ENCODE measurements around the gene SLC16A3.

DNA sequence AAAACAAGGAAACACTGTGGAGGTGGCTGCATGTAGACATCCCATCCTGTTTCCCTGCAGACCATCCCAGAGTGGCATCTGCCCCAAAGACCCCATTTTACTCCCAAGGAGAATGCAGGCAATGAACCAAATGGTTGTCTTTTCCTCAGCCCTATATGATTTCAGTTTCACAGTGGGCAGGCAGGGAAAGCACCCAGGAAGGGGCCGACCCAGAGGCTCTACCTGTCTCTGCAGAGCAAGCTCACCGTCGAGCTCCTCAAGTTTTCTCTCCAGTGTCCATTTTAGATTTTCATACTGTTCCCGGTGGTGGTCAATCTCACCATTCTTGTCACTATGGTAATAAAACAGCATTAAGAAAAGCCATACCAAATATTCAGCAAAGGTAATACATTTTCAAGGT, 30.8 kb upstream of the SLC16A3 start:
- TF ChIP-seq, protein P1, sequence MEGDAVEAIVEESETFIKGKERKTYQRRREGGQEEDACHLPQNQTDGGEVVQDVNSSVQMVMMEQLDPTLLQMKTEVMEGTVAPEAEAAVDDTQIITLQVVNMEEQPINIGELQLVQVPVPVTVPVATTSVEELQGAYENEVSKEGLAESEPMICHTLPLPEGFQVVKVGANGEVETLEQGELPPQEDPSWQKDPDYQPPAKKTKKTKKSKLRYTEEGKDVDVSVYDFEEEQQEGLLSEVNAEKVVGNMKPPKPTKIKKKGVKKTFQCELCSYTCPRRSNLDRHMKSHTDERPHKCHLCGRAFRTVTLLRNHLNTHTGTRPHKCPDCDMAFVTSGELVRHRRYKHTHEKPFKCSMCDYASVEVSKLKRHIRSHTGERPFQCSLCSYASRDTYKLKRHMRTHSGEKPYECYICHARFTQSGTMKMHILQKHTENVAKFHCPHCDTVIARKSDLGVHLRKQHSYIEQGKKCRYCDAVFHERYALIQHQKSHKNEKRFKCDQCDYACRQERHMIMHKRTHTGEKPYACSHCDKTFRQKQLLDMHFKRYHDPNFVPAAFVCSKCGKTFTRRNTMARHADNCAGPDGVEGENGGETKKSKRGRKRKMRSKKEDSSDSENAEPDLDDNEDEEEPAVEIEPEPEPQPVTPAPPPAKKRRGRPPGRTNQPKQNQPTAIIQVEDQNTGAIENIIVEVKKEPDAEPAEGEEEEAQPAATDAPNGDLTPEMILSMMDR (IDR thresholded peaks at IDR 0.05), result no peak
- no peak for TF ChIP-seq ZFX (IDR thresholded peaks at IDR 0.05; ENCODE audit: borderline replicate concordance)
